Measurements from ENCODE around the gene C15orf39. TPM values are rescaled to one million over a fixed set of nuclear protein-coding genes. Genes with fewer than 3 reads are reported as not detected.

C15orf39 gene
- polyA plus RNA-seq, 1 donor: 17.6 TPM

DNA sequence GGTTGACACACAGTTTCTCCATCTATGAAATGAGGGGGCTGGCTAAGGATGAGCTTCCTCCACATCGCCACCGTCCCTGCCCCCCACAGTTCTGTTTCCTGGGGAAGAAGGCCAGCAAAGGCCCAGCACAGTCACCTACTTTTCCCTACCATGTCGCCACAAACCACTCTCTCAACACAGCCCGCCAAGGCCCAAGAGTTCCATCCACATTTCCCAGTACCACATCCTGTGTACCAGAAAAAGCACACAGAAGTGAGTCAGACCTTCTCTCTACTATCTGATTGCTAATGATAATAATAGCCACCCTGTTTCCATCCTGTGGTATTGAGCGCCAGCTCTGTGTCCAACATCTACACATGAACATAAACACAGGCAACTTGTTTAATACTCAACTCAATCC, 30.3 kb upstream of the C15orf39 start:
- no peaks in the 10 kb centered on the region for H3K9me3 ChIP-seq (ENCODE audit: control insufficient read depth, low read depth, low read length)
- no peak overlapping the region for H3K4me3 ChIP-seq (ENCODE audit: low read length)
- no peaks in the 10 kb centered on the region for H3K36me3 ChIP-seq (ENCODE audit: control insufficient read depth, insufficient read depth, low read length)
- WGBS (ENCODE audit: insufficient coverage, low lambda C conversion rate): no CpG with 5 or more reads among the region's 5 CpGs
- no peak overlapping the region for H3K27ac ChIP-seq (ENCODE audit: low read length)
- no peaks in the 10 kb centered on the region for H3K4me1 ChIP-seq (ENCODE audit: control insufficient read depth, insufficient read depth, low read length)
- no peak for DNase-seq
- no peaks in the 10 kb centered on the region for H3K27me3 ChIP-seq (ENCODE audit: control insufficient read depth, insufficient read depth, low read length)

DNA sequence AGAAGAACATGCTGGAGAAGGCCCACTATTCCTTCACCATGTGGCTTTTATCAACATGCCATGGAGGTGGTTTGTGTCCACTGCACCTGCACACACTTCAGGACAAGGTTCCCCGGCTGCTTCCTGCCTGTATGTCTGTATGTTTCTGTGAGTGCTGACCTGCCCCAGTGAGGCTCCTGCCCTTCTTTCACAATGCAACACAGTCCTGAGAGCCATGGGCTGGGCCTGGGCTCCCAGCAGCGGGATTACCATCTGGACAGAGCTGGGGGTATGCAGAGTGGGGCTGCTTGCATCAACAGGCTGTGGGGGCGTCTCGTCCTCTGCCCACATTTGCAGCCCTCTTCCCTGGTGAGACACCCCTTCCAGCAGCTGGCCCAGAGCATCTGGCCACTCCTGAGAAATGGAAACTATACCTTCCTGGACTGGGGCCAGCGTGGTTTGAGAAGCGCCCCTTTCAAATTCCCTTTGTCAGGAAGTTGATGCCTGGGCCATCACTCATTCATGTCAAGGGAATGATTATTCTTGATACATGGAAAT, 29.3 kb upstream of the C15orf39 start:
- no peak for DNase-seq
- Histone ChIP-seq H3K27ac (ENCODE audit: low read length) (no peak overlapping the region), H3K4me1 (ENCODE audit: control insufficient read depth, insufficient read depth, low read length) (no peaks in the 10 kb centered on the region), H3K9me3 (ENCODE audit: control insufficient read depth, low read depth, low read length) (no peaks in the 10 kb centered on the region), H3K27me3 (ENCODE audit: control insufficient read depth, insufficient read depth, low read length) (no peaks in the 10 kb centered on the region), H3K4me3 (ENCODE audit: low read length) (no peak overlapping the region), H3K36me3 (ENCODE audit: control insufficient read depth, insufficient read depth, low read length) (no peaks in the 10 kb centered on the region)
- WGBS (ENCODE audit: insufficient coverage, low lambda C conversion rate): no CpG with 5 or more reads among the region's 6 CpGs

DNA sequence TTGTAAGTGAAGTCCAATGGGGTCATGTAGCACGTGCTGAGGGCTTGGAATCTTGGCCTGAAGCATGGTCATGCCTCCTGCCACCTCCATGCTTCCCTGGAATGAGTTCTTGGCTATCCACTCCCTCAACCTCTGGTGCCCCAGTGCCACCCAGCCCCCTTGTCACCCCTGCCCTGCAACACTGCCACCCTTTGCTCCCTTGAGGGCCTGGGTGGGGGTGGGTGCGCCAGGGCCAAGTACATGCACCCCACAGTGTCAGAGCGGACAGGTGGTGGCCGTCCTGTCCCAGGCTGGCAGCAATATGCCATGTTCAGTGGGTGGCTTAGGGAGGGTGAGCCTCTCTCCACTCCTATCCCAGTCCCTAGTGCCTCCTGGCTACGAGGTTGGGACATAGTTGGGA, 27.6 kb upstream of the C15orf39 start:
- no peaks in the 10 kb centered on the region for H3K36me3 ChIP-seq (ENCODE audit: control insufficient read depth, insufficient read depth, low read length)
- no peak for DNase-seq

DNA sequence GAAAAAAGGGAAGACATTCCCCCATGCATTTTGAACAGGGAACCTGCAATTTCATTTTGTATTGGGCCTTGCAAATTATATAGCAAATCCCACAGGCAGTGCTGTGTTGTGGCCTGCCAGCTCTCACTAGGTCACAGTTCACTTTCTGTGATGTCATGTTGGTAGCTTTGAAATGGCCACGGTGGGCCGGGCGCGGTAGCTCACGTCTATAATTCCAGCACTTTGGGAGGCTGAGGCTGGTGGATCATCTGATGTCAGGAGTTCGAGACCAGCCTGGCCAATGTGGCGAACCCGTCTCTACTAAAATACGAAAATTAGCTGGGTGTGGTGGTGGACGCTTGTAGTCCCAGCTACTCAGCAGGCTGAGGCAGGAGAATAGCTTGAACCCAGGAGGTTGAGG, 27.0 kb upstream of the C15orf39 start:
- peaks cover 20% of the 10 kb centered on the region for H3K4me1 ChIP-seq (ENCODE audit: control insufficient read depth, insufficient read depth, low read length)
- H3K36me3 ChIP-seq (ENCODE audit: control insufficient read depth, insufficient read depth, low read length): no peaks in the 10 kb centered on the region
- no peak for DNase-seq
- H3K27me3 ChIP-seq (ENCODE audit: control insufficient read depth, insufficient read depth, low read length): no peaks in the 10 kb centered on the region
- H3K4me3 ChIP-seq (ENCODE audit: low read length): no peak overlapping the region
- WGBS (ENCODE audit: insufficient coverage, low lambda C conversion rate): 95% methylated on average over 4 of the region's 10 CpGs
- no peak overlapping the region for H3K27ac ChIP-seq (ENCODE audit: low read length)
- no peaks in the 10 kb centered on the region for H3K9me3 ChIP-seq (ENCODE audit: control insufficient read depth, low read depth, low read length)

More for the DNA sequence above, 27.6 kb upstream of the C15orf39 start:
- Histone ChIP-seq H3K27me3 (ENCODE audit: control insufficient read depth, insufficient read depth, low read length) (no peaks in the 10 kb centered on the region), H3K4me1 (ENCODE audit: control insufficient read depth, insufficient read depth, low read length) (peaks cover 14% of the 10 kb centered on the region), H3K27ac (ENCODE audit: low read length) (no peak overlapping the region), H3K9me3 (ENCODE audit: control insufficient read depth, low read depth, low read length) (no peaks in the 10 kb centered on the region), H3K4me3 (ENCODE audit: low read length) (no peak overlapping the region)
- WGBS (ENCODE audit: insufficient coverage, low lambda C conversion rate): no CpG with 5 or more reads among the region's 5 CpGs

DNA sequence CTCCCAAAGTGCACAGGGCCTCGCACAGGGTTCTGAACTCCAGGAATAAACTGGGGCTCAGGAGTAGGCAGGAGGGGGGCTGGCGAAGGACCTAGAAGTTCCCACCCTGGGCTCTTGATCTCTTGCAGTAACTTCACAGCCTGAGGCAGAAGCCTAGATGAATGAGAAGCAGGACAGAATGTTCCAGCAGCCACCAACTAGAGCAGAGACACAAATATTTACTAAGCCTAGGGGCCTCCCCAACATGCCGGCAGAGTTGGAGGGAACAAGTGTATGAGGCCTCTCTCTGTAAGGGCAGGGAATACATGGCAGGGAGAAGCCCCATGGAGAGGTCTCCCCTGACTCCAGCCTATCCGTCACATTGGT, 25.3 kb upstream of the C15orf39 start:
- Histone ChIP-seq H3K4me3 (ENCODE audit: low read length) (no peak overlapping the region), H3K4me1 (ENCODE audit: control insufficient read depth, insufficient read depth, low read length) (peaks cover 33% of the 10 kb centered on the region), H3K27me3 (ENCODE audit: control insufficient read depth, insufficient read depth, low read length) (no peaks in the 10 kb centered on the region), H3K27ac (ENCODE audit: low read length) (no peak overlapping the region), H3K9me3 (ENCODE audit: control insufficient read depth, low read depth, low read length) (no peaks in the 10 kb centered on the region), H3K36me3 (ENCODE audit: control insufficient read depth, insufficient read depth, low read length) (no peaks in the 10 kb centered on the region)
- DNase-seq: no peak
- no CpG with 5 or more reads among the region's 4 CpGs for WGBS (ENCODE audit: insufficient coverage, low lambda C conversion rate)

DNA sequence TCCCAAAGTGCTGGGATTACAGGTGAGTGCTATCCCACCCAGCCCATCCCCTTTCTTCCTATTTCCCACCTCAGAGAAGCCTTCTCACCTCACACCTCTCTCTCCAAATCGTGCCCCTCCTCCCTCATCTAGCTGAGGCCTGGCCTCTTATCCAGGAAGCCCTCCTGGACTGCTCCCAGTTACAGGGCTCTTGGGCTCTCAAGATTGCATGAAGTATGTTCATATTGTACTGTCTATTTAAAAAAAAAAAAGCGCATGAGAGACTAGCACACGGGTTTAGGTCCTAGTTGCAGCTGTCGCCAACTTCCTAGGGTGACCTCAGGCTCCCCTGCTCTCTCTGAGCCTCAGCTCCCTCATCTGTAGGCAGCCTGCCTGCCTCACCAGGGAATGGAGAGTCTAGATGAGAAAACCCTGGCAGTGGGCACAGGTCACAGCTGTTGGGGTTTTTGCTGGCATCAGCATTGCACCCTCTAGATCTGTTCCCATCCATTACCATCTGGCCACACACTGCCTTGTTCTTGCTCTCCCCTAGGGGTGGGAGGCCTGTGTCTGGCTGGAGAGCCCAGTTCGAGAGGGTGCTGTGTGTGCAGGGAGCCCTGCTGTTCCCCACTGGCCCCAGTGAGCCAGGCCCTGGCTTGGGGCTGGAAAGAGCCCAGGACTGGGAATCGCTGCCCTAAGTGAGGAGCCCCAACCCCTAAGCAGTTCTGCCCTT, 24.2 kb upstream of the C15orf39 start:
- no peak for DNase-seq
- no peak overlapping the region for H3K4me3 ChIP-seq (ENCODE audit: low read length)
- no CpG with 5 or more reads among the region's 6 CpGs for WGBS (ENCODE audit: insufficient coverage, low lambda C conversion rate)
- no peaks in the 10 kb centered on the region for H3K9me3 ChIP-seq (ENCODE audit: control insufficient read depth, low read depth, low read length)
- H3K4me1 ChIP-seq (ENCODE audit: control insufficient read depth, insufficient read depth, low read length): peaks cover 44% of the 10 kb centered on the region
- no peak overlapping the region for H3K27ac ChIP-seq (ENCODE audit: low read length)
- H3K27me3 ChIP-seq (ENCODE audit: control insufficient read depth, insufficient read depth, low read length): no peaks in the 10 kb centered on the region
- H3K36me3 ChIP-seq (ENCODE audit: control insufficient read depth, insufficient read depth, low read length): no peaks in the 10 kb centered on the region

DNA sequence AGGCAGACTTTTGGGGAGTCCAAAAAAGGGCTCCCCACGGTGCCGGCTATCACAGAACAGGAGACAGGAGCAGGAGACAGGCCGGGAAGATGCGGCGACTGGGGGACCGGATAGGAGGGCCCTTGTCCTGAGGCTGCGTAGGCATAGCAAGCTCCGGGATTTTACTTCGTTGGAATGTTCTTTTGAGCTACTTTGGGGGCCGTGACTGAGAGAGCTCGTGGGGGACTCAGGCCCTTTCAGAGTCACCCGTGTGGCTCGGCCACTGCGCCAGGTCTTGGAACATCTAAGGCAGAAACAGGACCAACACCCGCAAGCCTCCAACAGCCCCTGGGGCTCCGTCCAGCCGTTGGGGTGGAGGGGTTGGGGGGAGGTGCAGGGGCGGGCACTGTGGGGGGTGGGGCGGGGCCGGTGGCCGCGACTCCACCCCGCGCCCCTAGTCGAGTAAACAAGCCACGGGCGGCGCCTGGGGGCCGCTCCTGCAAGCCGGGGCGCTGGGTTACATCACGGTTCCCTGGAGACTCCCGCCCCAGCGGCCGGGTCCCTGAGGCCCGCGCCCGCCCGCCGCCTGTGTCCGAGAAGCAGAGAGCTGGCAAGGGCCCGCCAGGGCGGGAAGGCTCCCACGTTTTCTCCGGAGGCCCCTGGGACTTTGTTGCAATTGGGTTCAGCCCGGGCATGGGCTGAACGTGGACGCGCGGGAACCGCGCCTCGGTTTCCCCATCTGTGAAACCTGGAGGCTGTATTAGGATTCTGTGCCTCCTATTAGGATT, 23.3 kb upstream of the C15orf39 start:
- Histone ChIP-seq H3K27ac (ENCODE audit: low read length) (no peak overlapping the region), H3K4me3 (ENCODE audit: low read length) (peak overlapping the region; percentile 27), H3K9me3 (ENCODE audit: control insufficient read depth, low read depth, low read length) (no peaks in the 10 kb centered on the region), H3K36me3 (ENCODE audit: control insufficient read depth, insufficient read depth, low read length) (no peaks in the 10 kb centered on the region), H3K27me3 (ENCODE audit: control insufficient read depth, insufficient read depth, low read length) (no peaks in the 10 kb centered on the region), H3K4me1 (ENCODE audit: control insufficient read depth, insufficient read depth, low read length) (peaks cover 50% of the 10 kb centered on the region)
- WGBS (ENCODE audit: insufficient coverage, low lambda C conversion rate): no CpG with 5 or more reads among the region's 53 CpGs
- DNase-seq: peak; percentile 54 to 70

DNA sequence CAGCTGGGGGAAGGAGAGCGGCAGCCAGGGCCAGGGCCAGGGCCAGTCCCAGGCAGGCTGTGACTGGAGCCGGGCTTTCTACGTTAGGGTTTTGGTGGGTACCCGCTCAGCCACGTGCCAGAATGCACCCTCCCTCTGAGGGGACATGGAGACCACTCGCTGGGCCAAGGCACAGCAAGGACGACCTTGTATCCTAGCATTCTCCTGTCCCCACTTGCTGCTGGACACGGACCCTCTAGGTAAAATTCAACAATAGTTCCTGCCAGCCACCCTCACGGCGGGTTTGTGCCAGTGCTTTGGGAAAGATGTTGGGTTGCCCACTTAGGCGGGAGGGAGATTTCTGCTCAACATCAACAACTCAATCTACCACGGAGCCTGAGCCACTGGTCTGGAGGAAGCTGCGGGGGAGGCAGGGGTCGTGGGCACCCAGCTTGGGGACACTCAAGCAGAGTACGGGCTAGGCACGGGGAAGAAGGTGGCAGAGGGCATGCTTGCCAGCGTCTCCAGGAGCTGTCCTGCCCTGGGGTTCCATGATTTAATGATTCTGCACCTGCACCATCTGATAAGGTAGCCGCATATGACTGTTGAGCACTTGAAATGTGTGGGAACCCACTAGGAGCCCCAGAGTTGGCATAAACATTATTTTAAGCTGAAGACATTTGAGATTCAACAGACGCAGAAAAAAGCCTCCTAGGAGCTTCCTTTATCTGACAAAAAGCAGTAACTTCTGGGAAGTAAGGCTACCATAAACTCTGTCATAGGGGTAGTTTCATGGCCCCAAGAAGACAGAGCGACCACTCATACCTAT, 22.5 kb upstream of the C15orf39 start:
- WGBS (ENCODE audit: insufficient coverage, low lambda C conversion rate): 38% methylated on average over 1 of the region's 20 CpGs
- peaks cover 50% of the 10 kb centered on the region for H3K4me1 ChIP-seq (ENCODE audit: control insufficient read depth, insufficient read depth, low read length)
- no peaks in the 10 kb centered on the region for H3K27me3 ChIP-seq (ENCODE audit: control insufficient read depth, insufficient read depth, low read length)
- DNase-seq: no peak
- H3K9me3 ChIP-seq (ENCODE audit: control insufficient read depth, low read depth, low read length): no peaks in the 10 kb centered on the region
- H3K4me3 ChIP-seq (ENCODE audit: low read length): peak overlapping the region; percentile 27
- H3K36me3 ChIP-seq (ENCODE audit: control insufficient read depth, insufficient read depth, low read length): no peaks in the 10 kb centered on the region
- no peak overlapping the region for H3K27ac ChIP-seq (ENCODE audit: low read length)

DNA sequence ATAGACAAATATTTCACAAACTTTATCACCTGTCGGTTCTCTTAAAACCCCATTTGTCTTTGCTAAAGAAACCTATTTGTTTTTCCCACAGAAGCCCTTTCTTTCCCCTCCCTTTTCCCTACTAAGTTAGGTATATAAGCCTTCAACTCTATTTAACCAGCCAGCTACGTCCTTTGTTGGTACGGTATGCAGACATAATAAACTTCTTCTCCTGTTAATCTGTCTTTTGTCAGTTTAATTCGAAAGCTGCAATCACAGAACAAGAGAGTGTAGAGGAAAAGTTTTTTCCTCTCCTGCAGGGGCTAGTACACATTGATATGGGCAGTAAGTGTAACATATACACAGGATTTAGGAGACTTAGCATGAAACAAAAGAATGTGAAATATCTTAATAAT, 21.9 kb upstream of the C15orf39 start:
- H3K4me1 ChIP-seq (ENCODE audit: control insufficient read depth, insufficient read depth, low read length): peaks cover 50% of the 10 kb centered on the region
- no peak for DNase-seq
- WGBS (ENCODE audit: insufficient coverage, low lambda C conversion rate): 31% methylated on average over 4 of the region's 4 CpGs
- no peak overlapping the region for H3K27ac ChIP-seq (ENCODE audit: low read length)
- no peaks in the 10 kb centered on the region for H3K9me3 ChIP-seq (ENCODE audit: control insufficient read depth, low read depth, low read length)
- no peak overlapping the region for H3K4me3 ChIP-seq (ENCODE audit: low read length)
- no peaks in the 10 kb centered on the region for H3K27me3 ChIP-seq (ENCODE audit: control insufficient read depth, insufficient read depth, low read length)
- H3K36me3 ChIP-seq (ENCODE audit: control insufficient read depth, insufficient read depth, low read length): no peaks in the 10 kb centered on the region

DNA sequence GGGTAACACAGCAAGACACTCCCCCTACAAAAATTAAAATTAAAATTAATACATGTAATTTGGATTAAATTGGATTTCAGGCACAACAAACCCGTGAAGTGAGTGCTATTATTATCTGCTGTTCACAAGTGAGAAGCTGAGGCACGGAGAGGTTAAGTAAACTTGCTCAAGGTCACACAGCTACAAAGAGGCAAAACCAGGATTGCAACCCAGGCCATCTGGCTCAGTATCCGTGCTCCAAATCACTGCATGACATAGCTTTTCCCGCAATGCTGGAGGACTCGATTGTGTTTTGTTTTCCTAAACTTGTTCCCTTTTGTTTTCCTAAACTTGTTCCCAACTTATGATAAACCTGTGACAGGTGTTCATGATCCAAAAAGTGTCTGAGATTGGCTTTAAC, 19.9 kb upstream of the C15orf39 start:
- H3K27ac ChIP-seq (ENCODE audit: low read length): peak overlapping the region; percentile 44

More for the DNA sequence above, 19.9 kb upstream of the C15orf39 start:
- Histone ChIP-seq H3K9me3 (ENCODE audit: control insufficient read depth, low read depth, low read length) (no peaks in the 10 kb centered on the region), H3K27me3 (ENCODE audit: control insufficient read depth, insufficient read depth, low read length) (no peaks in the 10 kb centered on the region), H3K36me3 (ENCODE audit: control insufficient read depth, insufficient read depth, low read length) (no peaks in the 10 kb centered on the region), H3K4me1 (ENCODE audit: control insufficient read depth, insufficient read depth, low read length) (peaks cover 50% of the 10 kb centered on the region), H3K4me3 (ENCODE audit: low read length) (no peak overlapping the region)
- WGBS (ENCODE audit: insufficient coverage, low lambda C conversion rate): 20% methylated on average over 1 of the region's 5 CpGs
- DNase-seq: no peak

All from large intestine (tissue), 3 donors.